PC-3 (cell line): ENCODE data around the gene PPP1R16B.

Source experiments
- CTCF ChIP-seq: fragments of 300-600 bp; sonication (generic); conservative IDR thresholded peaks from 2 replicates; pipeline ENCODE4 v1.5.1; 2017; ENCODE audit warnings: antibody characterized with exemption, low read depth, mild to moderate bottlenecking, low read length
- EZH2 ChIP-seq: fragments of 300-600 bp; sonication (generic); IDR thresholded peaks from one replicate; pipeline ENCODE4 v1.6.1; 2017; ENCODE audit warnings: antibody characterized with exemption, mild to moderate bottlenecking, low read length; ENCODE audit not compliant: unreplicated experiment
- EZH2phosphoT487 ChIP-seq: fragments of 300-600 bp; sonication (generic); IDR thresholded peaks from 2 replicates; pipeline ENCODE4 v1.6.1; 2018; ENCODE audit warnings: mild to moderate bottlenecking, antibody characterized with exemption, low read length, borderline replicate concordance

- no peak for TF ChIP-seq CTCF
- TF ChIP-seq EZH2: no peak
- TF ChIP-seq EZH2phosphoT487: no peak
These were observed 7.4 kb downstream of the PPP1R16B start for GRCh38 chr20:38812709-38813573.
